Measurements from ENCODE around the gene RAB5A. TPM values are rescaled to one million over a fixed set of nuclear protein-coding genes. Genes with fewer than 3 reads are reported as not detected.

The RAB5A gene
- total RNA-seq, 1 experiment from 2014 or later = 97.1 TPM

DNA sequence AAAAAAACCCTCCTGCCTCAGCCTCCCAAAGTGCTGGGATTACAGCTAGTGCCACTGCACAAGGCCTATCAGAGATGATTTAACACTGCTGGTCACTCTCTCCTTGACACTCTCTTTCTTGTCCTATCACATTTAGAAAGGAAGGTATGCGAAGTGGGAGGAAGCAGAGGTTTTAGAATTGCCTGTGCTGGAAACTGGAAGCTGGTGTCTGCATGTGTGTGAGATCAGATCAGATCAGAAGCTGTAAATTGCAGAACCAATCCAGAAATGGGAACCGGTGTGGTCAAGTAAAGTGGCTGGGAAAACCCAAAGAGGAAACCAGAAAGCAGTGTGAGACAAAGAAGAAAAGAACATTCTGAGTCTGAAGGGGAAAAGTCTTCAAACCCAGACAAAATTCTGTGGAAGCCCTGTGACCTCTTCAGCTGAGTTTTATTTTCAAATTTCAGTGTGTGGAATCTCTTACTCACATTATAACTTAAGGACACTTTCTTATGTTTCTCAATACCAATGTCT, 15.7 kb upstream of the RAB5A start (continued):
- TF ChIP-seq ATF1 (CRISPR knock-in tag; IDR thresholded peaks at IDR 0.05) (no peak), ETV6 (CRISPR knock-in tag; IDR thresholded peaks at IDR 0.05) (no peak)

DNA sequence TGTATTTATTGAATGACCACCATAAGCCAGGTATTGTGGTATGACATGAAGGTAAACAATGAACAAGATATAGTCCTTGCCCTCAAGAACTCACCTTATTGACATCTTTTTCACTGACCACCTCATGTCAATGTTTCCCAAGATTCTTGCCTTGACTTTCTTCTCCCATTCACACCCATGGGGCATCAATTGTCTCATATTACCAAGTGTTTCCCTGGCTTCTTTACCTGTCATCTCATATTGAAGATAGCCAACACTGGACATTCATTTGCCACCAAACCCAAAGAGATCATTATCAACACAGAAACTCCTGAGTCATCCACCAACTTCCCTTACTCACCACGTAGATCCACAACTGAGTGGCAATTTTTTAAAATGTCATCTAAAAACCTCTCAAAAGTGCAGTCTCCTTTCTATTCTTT, 15.1 kb upstream of the RAB5A start:
- POLR2A ChIA-PET = no interaction called here
- H3K27ac Mint-ChIP-seq = no peak overlapping the region
- no peaks in the 10 kb centered on the region for H3K36me3 Mint-ChIP-seq
- DNase-seq (ENCODE audit: low spot score) (no peak), ATAC-seq (no peak)
- H3K9me3 Mint-ChIP-seq = no peaks in the 10 kb centered on the region
- H3K4me3 Mint-ChIP-seq = no peak overlapping the region
- CTCF ChIA-PET = no interaction called here
- no peak for TF ChIP-seq NR3C1 (CRISPR knock-in tag; conservative IDR thresholded peaks at IDR 0.05; ENCODE audit: low read depth)
- TF ChIP-seq, protein P1, sequence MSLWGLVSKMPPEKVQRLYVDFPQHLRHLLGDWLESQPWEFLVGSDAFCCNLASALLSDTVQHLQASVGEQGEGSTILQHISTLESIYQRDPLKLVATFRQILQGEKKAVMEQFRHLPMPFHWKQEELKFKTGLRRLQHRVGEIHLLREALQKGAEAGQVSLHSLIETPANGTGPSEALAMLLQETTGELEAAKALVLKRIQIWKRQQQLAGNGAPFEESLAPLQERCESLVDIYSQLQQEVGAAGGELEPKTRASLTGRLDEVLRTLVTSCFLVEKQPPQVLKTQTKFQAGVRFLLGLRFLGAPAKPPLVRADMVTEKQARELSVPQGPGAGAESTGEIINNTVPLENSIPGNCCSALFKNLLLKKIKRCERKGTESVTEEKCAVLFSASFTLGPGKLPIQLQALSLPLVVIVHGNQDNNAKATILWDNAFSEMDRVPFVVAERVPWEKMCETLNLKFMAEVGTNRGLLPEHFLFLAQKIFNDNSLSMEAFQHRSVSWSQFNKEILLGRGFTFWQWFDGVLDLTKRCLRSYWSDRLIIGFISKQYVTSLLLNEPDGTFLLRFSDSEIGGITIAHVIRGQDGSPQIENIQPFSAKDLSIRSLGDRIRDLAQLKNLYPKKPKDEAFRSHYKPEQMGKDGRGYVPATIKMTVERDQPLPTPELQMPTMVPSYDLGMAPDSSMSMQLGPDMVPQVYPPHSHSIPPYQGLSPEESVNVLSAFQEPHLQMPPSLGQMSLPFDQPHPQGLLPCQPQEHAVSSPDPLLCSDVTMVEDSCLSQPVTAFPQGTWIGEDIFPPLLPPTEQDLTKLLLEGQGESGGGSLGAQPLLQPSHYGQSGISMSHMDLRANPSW (CRISPR knock-in tag; conservative IDR thresholded peaks at IDR 0.05; ENCODE audit: low read depth) = no peak
- TF ChIP-seq, protein P2, sequence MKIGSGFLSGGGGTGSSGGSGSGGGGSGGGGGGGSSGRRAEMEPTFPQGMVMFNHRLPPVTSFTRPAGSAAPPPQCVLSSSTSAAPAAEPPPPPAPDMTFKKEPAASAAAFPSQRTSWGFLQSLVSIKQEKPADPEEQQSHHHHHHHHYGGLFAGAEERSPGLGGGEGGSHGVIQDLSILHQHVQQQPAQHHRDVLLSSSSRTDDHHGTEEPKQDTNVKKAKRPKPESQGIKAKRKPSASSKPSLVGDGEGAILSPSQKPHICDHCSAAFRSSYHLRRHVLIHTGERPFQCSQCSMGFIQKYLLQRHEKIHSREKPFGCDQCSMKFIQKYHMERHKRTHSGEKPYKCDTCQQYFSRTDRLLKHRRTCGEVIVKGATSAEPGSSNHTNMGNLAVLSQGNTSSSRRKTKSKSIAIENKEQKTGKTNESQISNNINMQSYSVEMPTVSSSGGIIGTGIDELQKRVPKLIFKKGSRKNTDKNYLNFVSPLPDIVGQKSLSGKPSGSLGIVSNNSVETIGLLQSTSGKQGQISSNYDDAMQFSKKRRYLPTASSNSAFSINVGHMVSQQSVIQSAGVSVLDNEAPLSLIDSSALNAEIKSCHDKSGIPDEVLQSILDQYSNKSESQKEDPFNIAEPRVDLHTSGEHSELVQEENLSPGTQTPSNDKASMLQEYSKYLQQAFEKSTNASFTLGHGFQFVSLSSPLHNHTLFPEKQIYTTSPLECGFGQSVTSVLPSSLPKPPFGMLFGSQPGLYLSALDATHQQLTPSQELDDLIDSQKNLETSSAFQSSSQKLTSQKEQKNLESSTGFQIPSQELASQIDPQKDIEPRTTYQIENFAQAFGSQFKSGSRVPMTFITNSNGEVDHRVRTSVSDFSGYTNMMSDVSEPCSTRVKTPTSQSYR (CRISPR knock-in tag; IDR thresholded peaks at IDR 0.05) = no peak
- TF ChIP-seq SOX15 (CRISPR knock-in tag; IDR thresholded peaks at IDR 0.05) = no peak
- TF ChIP-seq ZNF416 (CRISPR knock-in tag; IDR thresholded peaks at IDR 0.05) = no peak
- TF ChIP-seq, protein P3, sequence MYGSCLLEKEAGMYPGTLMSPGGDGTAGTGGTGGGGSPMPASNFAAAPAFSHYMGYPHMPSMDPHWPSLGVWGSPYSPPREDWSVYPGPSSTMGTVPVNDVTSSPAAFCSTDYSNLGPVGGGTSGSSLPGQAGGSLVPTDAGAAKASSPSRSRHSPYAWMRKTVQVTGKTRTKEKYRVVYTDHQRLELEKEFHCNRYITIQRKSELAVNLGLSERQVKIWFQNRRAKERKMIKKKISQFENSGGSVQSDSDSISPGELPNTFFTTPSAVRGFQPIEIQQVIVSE (CRISPR knock-in tag; IDR thresholded peaks at IDR 0.05; ENCODE audit: borderline replicate concordance) = no peak
- TF ChIP-seq, protein P4, sequence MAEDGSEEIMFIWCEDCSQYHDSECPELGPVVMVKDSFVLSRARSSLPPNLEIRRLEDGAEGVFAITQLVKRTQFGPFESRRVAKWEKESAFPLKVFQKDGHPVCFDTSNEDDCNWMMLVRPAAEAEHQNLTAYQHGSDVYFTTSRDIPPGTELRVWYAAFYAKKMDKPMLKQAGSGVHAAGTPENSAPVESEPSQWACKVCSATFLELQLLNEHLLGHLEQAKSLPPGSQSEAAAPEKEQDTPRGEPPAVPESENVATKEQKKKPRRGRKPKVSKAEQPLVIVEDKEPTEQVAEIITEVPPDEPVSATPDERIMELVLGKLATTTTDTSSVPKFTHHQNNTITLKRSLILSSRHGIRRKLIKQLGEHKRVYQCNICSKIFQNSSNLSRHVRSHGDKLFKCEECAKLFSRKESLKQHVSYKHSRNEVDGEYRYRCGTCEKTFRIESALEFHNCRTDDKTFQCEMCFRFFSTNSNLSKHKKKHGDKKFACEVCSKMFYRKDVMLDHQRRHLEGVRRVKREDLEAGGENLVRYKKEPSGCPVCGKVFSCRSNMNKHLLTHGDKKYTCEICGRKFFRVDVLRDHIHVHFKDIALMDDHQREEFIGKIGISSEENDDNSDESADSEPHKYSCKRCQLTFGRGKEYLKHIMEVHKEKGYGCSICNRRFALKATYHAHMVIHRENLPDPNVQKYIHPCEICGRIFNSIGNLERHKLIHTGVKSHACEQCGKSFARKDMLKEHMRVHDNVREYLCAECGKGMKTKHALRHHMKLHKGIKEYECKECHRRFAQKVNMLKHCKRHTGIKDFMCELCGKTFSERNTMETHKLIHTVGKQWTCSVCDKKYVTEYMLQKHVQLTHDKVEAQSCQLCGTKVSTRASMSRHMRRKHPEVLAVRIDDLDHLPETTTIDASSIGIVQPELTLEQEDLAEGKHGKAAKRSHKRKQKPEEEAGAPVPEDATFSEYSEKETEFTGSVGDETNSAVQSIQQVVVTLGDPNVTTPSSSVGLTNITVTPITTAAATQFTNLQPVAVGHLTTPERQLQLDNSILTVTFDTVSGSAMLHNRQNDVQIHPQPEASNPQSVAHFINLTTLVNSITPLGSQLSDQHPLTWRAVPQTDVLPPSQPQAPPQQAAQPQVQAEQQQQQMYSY (CRISPR knock-in tag; IDR thresholded peaks at IDR 0.05) = no peak
- no peak for TF ChIP-seq TP53 (CRISPR knock-in tag; IDR thresholded peaks at IDR 0.05)
- TF ChIP-seq, protein P5, sequence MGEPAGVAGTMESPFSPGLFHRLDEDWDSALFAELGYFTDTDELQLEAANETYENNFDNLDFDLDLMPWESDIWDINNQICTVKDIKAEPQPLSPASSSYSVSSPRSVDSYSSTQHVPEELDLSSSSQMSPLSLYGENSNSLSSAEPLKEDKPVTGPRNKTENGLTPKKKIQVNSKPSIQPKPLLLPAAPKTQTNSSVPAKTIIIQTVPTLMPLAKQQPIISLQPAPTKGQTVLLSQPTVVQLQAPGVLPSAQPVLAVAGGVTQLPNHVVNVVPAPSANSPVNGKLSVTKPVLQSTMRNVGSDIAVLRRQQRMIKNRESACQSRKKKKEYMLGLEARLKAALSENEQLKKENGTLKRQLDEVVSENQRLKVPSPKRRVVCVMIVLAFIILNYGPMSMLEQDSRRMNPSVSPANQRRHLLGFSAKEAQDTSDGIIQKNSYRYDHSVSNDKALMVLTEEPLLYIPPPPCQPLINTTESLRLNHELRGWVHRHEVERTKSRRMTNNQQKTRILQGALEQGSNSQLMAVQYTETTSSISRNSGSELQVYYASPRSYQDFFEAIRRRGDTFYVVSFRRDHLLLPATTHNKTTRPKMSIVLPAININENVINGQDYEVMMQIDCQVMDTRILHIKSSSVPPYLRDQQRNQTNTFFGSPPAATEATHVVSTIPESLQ (CRISPR knock-in tag; IDR thresholded peaks at IDR 0.05) = no peak
- H3K27me3 Mint-ChIP-seq (ENCODE audit: low read depth) = no peaks in the 10 kb centered on the region; the same call in 1 of the 2 replicates
- peaks cover 17% of the 10 kb centered on the region for H3K4me1 Mint-ChIP-seq

DNA sequence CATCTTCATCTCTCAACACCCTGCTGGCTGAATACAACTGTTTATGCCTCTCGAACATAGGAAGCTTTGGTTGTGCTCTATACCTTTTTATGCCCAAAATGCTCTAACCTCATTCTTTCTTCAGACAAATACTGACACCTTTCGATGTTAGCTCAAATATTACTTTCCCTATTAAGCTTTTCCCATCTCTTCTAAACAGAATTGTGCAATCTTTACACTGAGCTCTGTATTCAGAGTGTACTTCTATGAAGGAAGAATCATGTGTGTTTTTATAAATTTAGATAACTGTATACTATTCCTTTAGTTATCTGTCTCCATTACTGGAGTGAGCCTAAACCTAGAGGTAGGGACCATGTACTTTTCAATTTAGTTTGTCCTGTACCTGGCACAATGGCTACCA, 14.5 kb upstream of the RAB5A start:
- POLR2A ChIA-PET = no interaction called here
- TF ChIP-seq, protein P6, sequence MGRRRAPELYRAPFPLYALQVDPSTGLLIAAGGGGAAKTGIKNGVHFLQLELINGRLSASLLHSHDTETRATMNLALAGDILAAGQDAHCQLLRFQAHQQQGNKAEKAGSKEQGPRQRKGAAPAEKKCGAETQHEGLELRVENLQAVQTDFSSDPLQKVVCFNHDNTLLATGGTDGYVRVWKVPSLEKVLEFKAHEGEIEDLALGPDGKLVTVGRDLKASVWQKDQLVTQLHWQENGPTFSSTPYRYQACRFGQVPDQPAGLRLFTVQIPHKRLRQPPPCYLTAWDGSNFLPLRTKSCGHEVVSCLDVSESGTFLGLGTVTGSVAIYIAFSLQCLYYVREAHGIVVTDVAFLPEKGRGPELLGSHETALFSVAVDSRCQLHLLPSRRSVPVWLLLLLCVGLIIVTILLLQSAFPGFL (CRISPR knock-in tag; IDR thresholded peaks at IDR 0.05; ENCODE audit: borderline replicate concordance) = no peak
- TF ChIP-seq SP1 (CRISPR knock-in tag; conservative IDR thresholded peaks at IDR 0.05) = no peak
- no peak for TF ChIP-seq SMAD4 (CRISPR knock-in tag; IDR thresholded peaks at IDR 0.05)
- TF ChIP-seq, protein P7, sequence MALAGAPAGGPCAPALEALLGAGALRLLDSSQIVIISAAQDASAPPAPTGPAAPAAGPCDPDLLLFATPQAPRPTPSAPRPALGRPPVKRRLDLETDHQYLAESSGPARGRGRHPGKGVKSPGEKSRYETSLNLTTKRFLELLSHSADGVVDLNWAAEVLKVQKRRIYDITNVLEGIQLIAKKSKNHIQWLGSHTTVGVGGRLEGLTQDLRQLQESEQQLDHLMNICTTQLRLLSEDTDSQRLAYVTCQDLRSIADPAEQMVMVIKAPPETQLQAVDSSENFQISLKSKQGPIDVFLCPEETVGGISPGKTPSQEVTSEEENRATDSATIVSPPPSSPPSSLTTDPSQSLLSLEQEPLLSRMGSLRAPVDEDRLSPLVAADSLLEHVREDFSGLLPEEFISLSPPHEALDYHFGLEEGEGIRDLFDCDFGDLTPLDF (CRISPR knock-in tag; IDR thresholded peaks at IDR 0.05) = no peak

More for the DNA sequence above, 14.5 kb upstream of the RAB5A start:
- DNase-seq (ENCODE audit: low spot score) (no peak), ATAC-seq (no peak)
- H3K27ac Mint-ChIP-seq = no peak overlapping the region
- no peak overlapping the region for H3K4me3 Mint-ChIP-seq
- no peaks in the 10 kb centered on the region; the same call in 1 of the 2 replicates for H3K27me3 Mint-ChIP-seq (ENCODE audit: low read depth)
- H3K4me1 Mint-ChIP-seq = peaks cover 17% of the 10 kb centered on the region
- CTCF ChIA-PET = no interaction called here
- no peaks in the 10 kb centered on the region for H3K9me3 Mint-ChIP-seq
- H3K36me3 Mint-ChIP-seq = no peaks in the 10 kb centered on the region
